IPS-18a (cell line): ENCODE measurements around the gene PRMT5.
"Not testable (repeated sequence)": the region's sequence is repeated elsewhere in the genome, so short reads cannot be mapped to it uniquely, and the experiment has no call there.

Experiments
- H3K27ac ChIP-seq: one replicate; pipeline ENCODE4 v1.5.1; 2013; ENCODE audit warnings: low read length
- H3K27me3 ChIP-seq: one replicate; pipeline ENCODE4 v1.6.1; 2013; ENCODE audit warnings: mild to moderate bottlenecking, low read length; ENCODE audit not compliant: control insufficient read depth, insufficient read depth
- H3K36me3 ChIP-seq: one replicate; pipeline ENCODE4 v1.6.1; 2013; ENCODE audit warnings: low read depth, low read length; ENCODE audit not compliant: control insufficient read depth
- H3K4me1 ChIP-seq: one replicate; pipeline ENCODE4 v1.6.1; 2013; ENCODE audit warnings: low read depth, low read length; ENCODE audit not compliant: control insufficient read depth
- H3K4me3 ChIP-seq: one replicate; pipeline ENCODE4 v1.5.1; 2013; ENCODE audit warnings: low read length
- H3K9ac ChIP-seq: one replicate; pipeline ENCODE4 v1.6.1; 2013; ENCODE audit warnings: mild to moderate bottlenecking, low read length, moderate library complexity
- H3K9me3 ChIP-seq: one replicate; pipeline ENCODE4 v1.6.1; 2013; ENCODE audit warnings: low read depth, low read length; ENCODE audit not compliant: control insufficient read depth

The PRMT5 gene

GRCh38 chr14:22926316-22926715, 2.9 kb downstream of the PRMT5 start:
- H3K36me3 ChIP-seq: peaks cover 52% of the 10 kb centered on the region

GRCh38 chr14:22925513-22925912, 3.7 kb downstream of the PRMT5 start:
- H3K9ac ChIP-seq: no peak overlapping the region
- no peak overlapping the region for H3K27ac ChIP-seq
- H3K4me3 ChIP-seq: no peak overlapping the region
- peaks cover 60% of the 10 kb centered on the region for H3K36me3 ChIP-seq
- no peaks in the 10 kb centered on the region for H3K9me3 ChIP-seq
- no peaks in the 10 kb centered on the region for H3K27me3 ChIP-seq
- H3K4me1 ChIP-seq: peaks cover 7% of the 10 kb centered on the region

More at GRCh38 chr14:22926316-22926715, 2.9 kb downstream of the PRMT5 start:
- Histone ChIP-seq H3K27ac (no peak overlapping the region), H3K4me1 (peaks cover 7% of the 10 kb centered on the region), H3K27me3 (no peaks in the 10 kb centered on the region), H3K9me3 (no peaks in the 10 kb centered on the region), H3K9ac (no peak overlapping the region), H3K4me3 (no peak overlapping the region)

- Histone ChIP-seq H3K4me1 (peaks cover 14% of the 10 kb centered on the region), H3K4me3 (no peak overlapping the region), H3K36me3 (peaks cover 61% of the 10 kb centered on the region), H3K9me3 (no peaks in the 10 kb centered on the region), H3K9ac (no peak overlapping the region), H3K27ac (no peak overlapping the region), H3K27me3 (no peaks in the 10 kb centered on the region)
Measured at GRCh38 chr14:22923746-22924145, 5.4 kb downstream of the PRMT5 start.

- Histone ChIP-seq H3K4me1 (peaks cover 7% of the 10 kb centered on the region), H3K9me3 (no peaks in the 10 kb centered on the region), H3K9ac (no peak overlapping the region), H3K27ac (no peak overlapping the region), H3K36me3 (peaks cover 62% of the 10 kb centered on the region), H3K4me3 (no peak overlapping the region), H3K27me3 (no peaks in the 10 kb centered on the region)
Measured at GRCh38 chr14:22922294-22922693, 6.9 kb downstream of the PRMT5 start.

- no peak overlapping the region for H3K9ac ChIP-seq
- no peak overlapping the region for H3K27ac ChIP-seq
- H3K4me1 ChIP-seq: peaks cover 7% of the 10 kb centered on the region
- no peak overlapping the region for H3K4me3 ChIP-seq
- H3K9me3 ChIP-seq: no peaks in the 10 kb centered on the region
- H3K36me3 ChIP-seq: peaks cover 60% of the 10 kb centered on the region
- H3K27me3 ChIP-seq: no peaks in the 10 kb centered on the region
Measured at GRCh38 chr14:22920697-22921096, 8.5 kb downstream of the PRMT5 start.

GRCh38 chr14:22919601-22919921, 9.6 kb downstream of the PRMT5 start:
- H3K9ac ChIP-seq: peak overlapping the region; percentile 49
- peaks cover 7% of the 10 kb centered on the region for H3K4me1 ChIP-seq
- H3K27me3 ChIP-seq: no peaks in the 10 kb centered on the region
- peaks cover 51% of the 10 kb centered on the region for H3K36me3 ChIP-seq
- peak overlapping the region; percentile 55 for H3K4me3 ChIP-seq
- peak overlapping the region; percentile 25 for H3K27ac ChIP-seq
- H3K9me3 ChIP-seq: no peaks in the 10 kb centered on the region

- no peaks in the 10 kb centered on the region for H3K27me3 ChIP-seq
- peak within 1 kb of the TSS; percentile 98 for H3K27ac ChIP-seq
- peaks cover 7% of the 10 kb centered on the region for H3K4me1 ChIP-seq
- peak within 1 kb of the TSS; percentile 93 for H3K9ac ChIP-seq
- peak within 1 kb of the TSS; percentile 97 for H3K4me3 ChIP-seq
- no peaks in the 10 kb centered on the region for H3K9me3 ChIP-seq
- H3K36me3 ChIP-seq: peaks cover 45% of the 10 kb centered on the region
Measured at GRCh38 chr14:22918804-22919600, 10.2 kb downstream of the PRMT5 start, which contains the start of gene RBM23. Gene RBM23, minus strand, starts transcription at chr14:22919149.

- H3K4me3 ChIP-seq: no peak overlapping the region
- no peaks in the 10 kb centered on the region for H3K9me3 ChIP-seq
- no peak overlapping the region for H3K9ac ChIP-seq
- H3K27ac ChIP-seq: no peak overlapping the region
- peaks cover 7% of the 10 kb centered on the region for H3K4me1 ChIP-seq
- H3K36me3 ChIP-seq: peaks cover 24% of the 10 kb centered on the region
- no peaks in the 10 kb centered on the region for H3K27me3 ChIP-seq
Measured at GRCh38 chr14:22915886-22916521, 13.2 kb downstream of the PRMT5 start.

- H3K9me3 ChIP-seq, H3K27me3 ChIP-seq, H3K27ac ChIP-seq, H3K4me1 ChIP-seq, H3K9ac ChIP-seq, H3K4me3 ChIP-seq: not testable (repeated sequence)
- H3K36me3 ChIP-seq: peaks cover 22% of the 10 kb centered on the region
Measured at GRCh38 chr14:22914836-22915235, 14.3 kb downstream of the PRMT5 start.

GRCh38 chr14:22910916-22911315, 18.3 kb downstream of the PRMT5 start:
- Histone ChIP-seq H3K27ac (no peak overlapping the region), H3K4me1 (no peaks in the 10 kb centered on the region), H3K36me3 (peaks cover 38% of the 10 kb centered on the region)

GRCh38 chr14:22908601-22909000, 20.6 kb downstream of the PRMT5 start:
- Histone ChIP-seq H3K36me3 (peaks cover 61% of the 10 kb centered on the region), H3K9ac (no peak overlapping the region), H3K4me3 (no peak overlapping the region), H3K9me3 (no peaks in the 10 kb centered on the region), H3K4me1 (no peaks in the 10 kb centered on the region), H3K27me3 (no peaks in the 10 kb centered on the region), H3K27ac (no peak overlapping the region)

More at GRCh38 chr14:22910916-22911315, 18.3 kb downstream of the PRMT5 start:
- Histone ChIP-seq H3K9me3 (no peaks in the 10 kb centered on the region), H3K27me3 (no peaks in the 10 kb centered on the region), H3K9ac (no peak overlapping the region), H3K4me3 (no peak overlapping the region)

- H3K27ac ChIP-seq: no peak overlapping the region
Measured at GRCh38 chr14:22907429-22907828, 21.7 kb downstream of the PRMT5 start.

More at GRCh38 chr14:22907429-22907828, 21.7 kb downstream of the PRMT5 start:
- Histone ChIP-seq H3K9ac (no peak overlapping the region), H3K36me3 (peaks cover 71% of the 10 kb centered on the region), H3K4me1 (no peaks in the 10 kb centered on the region), H3K4me3 (no peak overlapping the region), H3K9me3 (no peaks in the 10 kb centered on the region), H3K27me3 (no peaks in the 10 kb centered on the region)
